GM18526 (cell line): ENCODE data around the gene LMLN.

Source experiments
- POLR2A ChIP-seq: IDR thresholded peaks from 3 replicates; pipeline ENCODE4 v1.6.1; 2011; ENCODE audit not compliant: insufficient read length; ENCODE audit errors: extremely low read depth

The LMLN gene

GRCh38 chr3:198018416-198018815 is 58.4 kb downstream of the LMLN start:
- TF ChIP-seq POLR2A: no peak

GRCh38 chr3:198019115-198019514 is 59.1 kb downstream of the LMLN start:
- TF ChIP-seq POLR2A: no peak

- no peak for TF ChIP-seq POLR2A
Measured at GRCh38 chr3:198021320-198021719, 61.3 kb downstream of the LMLN start.

- no peak for TF ChIP-seq POLR2A
Measured at GRCh38 chr3:198022604-198023003, 62.6 kb downstream of the LMLN start.

GRCh38 chr3:198025644-198026043 is 65.6 kb downstream of the LMLN start:
- no peak for TF ChIP-seq POLR2A

GRCh38 chr3:198026620-198027019 is 66.6 kb downstream of the LMLN start:
- TF ChIP-seq POLR2A: no peak

- no peak for TF ChIP-seq POLR2A
Measured at GRCh38 chr3:198027045-198027798, 67.2 kb downstream of the LMLN start.

GRCh38 chr3:198027799-198028390 is 67.9 kb downstream of the LMLN start:
- TF ChIP-seq POLR2A: no peak

GRCh38 chr3:198028718-198029117 is 68.7 kb downstream of the LMLN start:
- no peak for TF ChIP-seq POLR2A

- TF ChIP-seq POLR2A: no peak
Measured at GRCh38 chr3:198030125-198030524, 70.1 kb downstream of the LMLN start.

- no peak for TF ChIP-seq POLR2A
Measured at GRCh38 chr3:198030726-198031125, 70.7 kb downstream of the LMLN start.

- TF ChIP-seq POLR2A: no peak
Measured at GRCh38 chr3:198032039-198032936, 72.3 kb downstream of the LMLN start.

GRCh38 chr3:198043119-198043518 is 83.1 kb downstream of the LMLN start:
- TF ChIP-seq POLR2A: no peak

- TF ChIP-seq POLR2A: no peak
Measured at GRCh38 chr3:198046120-198046857, 86.3 kb downstream of the LMLN start.

GRCh38 chr3:198048445-198048844 is 88.4 kb downstream of the LMLN start:
- TF ChIP-seq POLR2A: no peak
